HG03439 (cell line): ENCODE results near the gene TRIP6.

Experiments used
- ATAC-seq: cut with Tn5 transposase; IDR thresholded peaks from one replicate; pipeline ENCODE4 v1.9.1; 2021; ENCODE audit warnings: mild to moderate bottlenecking, moderate library complexity; ENCODE audit not compliant: unreplicated experiment

The TRIP6 gene

DNA sequence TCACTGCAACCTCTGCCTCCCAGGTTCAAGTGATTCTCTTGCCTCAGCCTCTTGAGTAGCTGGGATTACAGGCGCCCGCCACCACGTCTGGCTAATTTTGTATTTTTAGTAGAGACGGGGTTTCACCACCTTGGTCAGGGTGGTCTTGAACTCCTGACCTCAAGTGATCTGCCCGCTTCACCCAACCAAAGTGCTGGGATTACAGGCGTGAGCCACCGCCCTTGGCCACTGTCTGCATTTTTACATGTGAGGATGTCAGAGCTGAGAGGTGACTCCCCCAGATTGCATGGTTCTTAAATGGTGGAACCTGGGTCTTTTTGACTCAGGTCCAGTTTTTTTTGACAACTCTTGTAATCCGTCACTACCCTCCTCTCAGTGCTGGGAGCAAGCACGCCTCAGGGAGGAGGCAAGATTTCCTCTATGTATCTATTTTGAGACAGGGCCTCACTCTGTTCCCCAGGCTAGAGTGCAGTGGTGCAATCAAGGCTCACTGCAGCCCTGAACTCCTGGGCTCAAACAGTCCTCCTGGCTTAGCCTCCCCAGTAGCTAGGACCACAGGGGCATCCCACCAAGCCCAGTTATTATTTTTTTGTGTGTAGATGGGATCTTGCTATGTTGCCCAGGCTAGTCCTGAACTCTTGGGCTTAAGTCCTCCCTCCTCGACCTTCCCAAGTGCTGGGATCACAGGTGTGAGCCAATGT is 6.6 kb downstream of the TRIP6 start:
- no peak for ATAC-seq

DNA sequence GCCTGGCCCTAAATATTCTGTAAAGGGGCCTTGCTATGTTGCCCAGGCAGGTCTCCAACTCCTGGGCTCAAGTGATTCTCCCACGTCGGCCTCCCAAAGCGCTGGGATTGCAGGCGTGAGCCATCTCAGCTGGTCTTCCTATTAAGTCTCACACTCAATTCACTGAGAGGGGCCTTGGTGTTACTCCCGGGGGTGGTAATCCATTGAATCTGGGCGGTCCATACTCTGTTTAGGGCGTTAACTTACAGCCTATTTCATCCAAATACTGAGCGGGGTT is 7.1 kb downstream of the TRIP6 start:
- ATAC-seq: no peak

DNA sequence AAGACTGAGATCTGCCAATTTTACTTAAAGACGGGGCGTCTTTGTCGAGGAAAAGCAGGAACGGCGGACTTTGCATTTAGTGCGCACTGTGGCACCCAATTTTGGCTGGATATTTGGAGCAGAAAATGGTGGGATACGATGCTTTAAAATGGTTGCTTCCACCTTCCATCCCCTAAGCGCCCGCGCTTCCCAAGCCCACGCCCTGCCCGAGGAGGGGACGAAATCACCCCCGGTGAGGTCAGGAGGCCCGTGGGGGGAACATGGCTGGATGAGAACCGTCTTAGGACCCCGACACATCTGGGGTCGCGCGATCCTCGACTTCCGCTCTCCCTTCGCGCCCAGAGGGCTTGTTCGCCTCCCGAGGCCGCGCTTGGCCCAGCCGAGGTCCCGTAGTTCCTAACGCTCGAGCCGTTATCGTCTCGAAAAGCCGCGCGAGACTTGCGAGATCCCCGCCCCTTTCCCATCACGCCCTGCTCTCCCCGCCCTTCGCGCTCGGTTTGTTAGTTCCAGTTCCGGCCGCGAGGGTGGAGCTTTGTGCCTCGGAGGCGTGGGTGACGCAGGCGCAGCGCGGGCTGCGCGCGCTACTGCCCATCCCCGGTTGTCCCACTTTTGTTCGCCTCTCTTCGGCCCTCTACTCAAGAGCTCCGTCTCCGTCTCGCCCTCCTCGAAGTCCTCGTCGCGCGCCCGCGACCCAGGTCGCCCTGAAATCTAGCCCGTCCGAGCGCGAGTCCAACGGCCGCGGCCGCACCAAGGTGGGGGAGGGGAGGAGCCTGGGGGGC is 7.6 kb downstream of the TRIP6 start, which contains the start of gene SRRT:
TSS of gene SRRT (plus strand) at position 527 of the 779 bp plus-strand sequence. CDS start 488 bp downstream, outside the sequence.
- peak; percentile 85 for ATAC-seq

DNA sequence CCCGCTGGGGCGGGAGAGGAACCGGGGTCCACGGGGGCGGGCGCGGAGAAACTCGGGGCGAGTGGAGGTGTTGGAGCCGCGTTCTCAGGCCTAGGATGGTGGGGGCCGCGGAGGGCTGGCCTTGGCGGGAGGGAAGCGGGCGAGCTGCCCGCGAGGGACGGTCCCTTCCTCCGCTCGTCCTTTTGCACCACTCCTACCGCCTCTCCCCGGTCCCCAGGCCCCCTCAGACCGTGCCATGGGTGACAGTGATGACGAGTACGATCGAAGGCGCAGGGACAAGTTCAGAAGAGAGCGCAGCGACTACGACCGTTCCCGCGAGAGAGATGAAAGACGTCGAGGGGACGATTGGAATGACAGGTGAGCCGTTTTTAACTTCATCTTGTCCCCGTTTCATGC is 8.2 kb downstream of the TRIP6 start:
- ATAC-seq: peak; percentile 25

DNA sequence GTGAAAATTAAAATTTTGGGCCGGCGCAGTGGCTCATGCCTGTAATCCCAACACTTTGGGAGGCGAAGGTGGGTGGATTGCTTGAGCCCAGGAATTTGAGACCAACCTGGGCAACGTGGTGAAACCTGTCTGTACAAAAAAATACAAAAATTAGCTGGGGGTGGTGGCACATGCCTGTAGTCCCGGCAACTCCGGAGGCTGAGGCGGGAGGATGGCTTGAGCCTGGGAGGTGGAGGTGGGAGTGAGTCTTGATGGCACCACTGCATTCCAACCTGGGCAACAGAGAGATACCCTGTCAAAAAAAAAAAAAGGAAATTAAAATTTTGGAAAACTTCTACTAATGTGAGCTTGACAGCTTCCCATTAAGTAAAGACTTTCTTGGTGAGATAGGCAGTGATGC is 10.8 kb downstream of the TRIP6 start:
- no peak for ATAC-seq

DNA sequence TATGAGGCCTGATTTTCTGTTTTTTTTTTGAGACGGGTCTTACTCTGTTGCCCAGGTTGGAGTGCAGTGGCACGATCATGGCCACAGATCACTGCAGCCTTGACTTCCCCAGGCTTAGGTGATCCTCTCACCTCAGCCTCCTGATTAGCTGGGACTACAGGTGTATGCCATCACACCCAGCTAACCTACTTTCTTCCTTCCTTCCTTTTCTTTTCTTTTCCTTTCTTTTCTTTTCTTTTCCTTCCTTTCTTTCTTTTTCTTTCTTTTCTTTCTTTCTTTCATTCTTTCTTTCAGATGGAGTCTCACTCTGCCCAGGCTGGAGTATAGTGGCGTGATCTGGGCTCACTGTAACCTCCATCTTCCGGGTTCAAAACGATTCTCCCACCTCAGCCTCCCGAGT is 11.5 kb downstream of the TRIP6 start:
- ATAC-seq: no peak

DNA sequence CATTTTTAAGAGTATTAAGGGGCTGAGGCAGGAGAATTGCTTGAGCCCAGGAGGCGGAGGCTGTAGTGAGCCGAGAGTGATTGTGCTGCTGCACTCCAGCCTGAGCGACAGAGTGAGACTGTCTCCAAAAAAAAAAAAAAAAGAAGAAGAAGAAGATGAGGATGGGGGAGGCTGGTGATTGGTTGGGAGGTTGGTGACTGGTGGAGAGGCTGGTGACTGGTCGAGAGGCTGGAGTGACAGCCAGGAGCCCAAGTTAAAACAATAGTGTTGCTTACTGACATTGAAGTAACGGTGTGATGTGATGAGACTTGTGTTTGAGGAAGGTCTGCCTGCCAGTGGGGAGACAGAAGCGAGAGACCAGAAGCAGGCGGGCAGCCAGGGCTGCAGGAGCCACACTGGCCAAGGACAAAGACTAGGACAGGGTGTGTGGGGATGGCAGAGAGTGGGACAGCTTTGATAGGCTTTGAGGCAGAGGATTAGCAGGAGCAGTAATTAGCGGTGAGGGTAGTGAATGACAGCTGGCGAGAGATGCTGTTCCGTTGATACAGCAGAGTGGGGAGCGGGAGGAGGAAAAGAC is 12.6 kb downstream of the TRIP6 start:
- ATAC-seq: no peak

DNA sequence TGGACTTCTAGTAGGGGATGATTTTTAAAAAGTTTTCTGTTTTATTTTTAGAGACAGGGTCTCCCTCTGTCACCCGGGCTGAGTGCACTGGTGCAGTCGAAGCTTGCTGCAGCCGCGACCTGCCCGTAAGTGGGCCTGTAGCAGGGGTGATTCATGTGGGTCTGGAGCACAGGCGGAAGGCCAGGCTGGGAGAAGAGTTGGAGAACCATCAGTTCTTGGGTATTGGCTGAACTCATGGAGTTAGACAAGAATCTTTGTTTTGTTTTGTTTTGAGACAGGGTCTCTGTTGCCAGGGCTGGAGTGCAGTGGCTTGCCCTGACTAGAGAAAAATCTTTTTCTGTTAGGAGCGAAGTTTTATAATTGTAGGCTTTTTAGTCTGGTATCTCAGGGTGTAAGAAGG is 13.5 kb downstream of the TRIP6 start:
- no peak for ATAC-seq

DNA sequence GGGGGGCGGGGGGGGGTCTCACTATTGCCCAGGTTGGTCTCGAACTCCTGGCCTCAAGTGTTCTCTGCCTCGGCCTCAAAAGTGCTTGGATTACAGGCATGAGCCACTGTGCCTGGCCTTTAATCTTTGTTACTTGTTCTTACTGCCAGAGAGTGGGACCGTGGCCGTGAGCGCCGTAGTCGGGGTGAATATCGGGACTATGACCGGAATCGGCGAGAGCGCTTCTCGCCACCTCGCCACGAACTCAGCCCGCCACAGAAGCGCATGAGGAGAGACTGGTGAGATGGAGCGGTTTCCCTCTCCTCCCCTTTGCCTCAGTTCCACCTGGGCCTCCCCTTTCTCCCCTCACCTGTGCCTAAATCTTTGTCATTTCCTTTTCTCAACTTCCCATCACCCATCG is 13.9 kb downstream of the TRIP6 start:
- no peak for ATAC-seq

DNA sequence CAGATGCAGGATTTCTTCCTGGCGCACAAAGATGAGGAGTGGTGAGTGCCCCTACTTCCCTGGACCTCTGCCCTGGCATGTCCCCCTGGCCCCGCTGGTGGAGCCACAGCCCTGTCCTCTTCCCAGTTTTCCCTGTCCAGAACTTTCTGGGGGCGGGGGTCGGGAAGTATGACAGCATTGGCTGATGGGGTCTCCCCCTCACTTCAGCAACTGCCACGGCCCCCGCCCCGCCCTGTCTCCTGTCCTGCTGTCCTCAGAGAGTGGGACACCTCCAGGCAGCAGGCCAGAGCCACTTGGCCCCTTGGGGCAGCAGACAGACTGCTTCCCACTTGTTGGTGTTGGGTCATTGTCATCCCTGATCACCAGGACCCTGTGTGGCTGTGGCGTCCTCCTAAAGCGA is 15.0 kb downstream of the TRIP6 start:
- ATAC-seq: no peak

DNA sequence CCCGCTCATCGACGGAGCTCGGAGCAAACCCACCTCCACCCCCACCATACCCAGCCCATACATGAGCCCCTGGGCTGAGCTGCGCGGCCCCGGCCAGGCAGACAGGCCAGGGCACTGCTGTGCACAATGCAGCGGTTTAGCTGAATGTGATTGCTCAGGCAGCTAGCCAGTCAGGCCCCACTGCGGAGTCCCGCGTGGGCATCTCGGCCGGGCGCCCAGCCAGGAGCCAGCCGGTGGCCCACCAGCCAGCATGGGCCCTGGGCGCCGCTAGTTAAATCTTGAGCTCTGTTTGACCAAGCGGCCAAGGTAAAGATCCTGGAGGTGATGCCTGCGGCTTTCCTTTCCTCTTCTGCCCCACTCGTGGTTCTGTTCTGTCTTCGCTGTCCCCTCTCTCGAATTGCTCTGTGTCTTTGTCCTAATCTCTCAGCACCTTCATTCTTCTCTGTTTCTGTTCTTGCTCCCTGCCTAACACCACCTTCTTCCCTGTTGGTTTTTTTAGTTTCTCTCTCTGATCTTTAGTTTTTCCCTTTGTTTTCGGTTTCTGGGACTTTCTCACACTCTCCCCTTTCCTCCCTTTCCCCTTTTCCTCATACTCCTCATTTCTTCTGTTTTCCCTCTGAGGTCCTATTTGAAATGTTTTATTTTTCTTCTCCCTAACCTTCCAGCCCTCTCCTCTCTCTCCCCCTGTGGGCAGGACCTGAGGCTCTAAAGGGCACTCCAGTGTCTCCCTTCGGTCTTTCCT is 15.8 kb downstream of the TRIP6 start:
- no peak for ATAC-seq

DNA sequence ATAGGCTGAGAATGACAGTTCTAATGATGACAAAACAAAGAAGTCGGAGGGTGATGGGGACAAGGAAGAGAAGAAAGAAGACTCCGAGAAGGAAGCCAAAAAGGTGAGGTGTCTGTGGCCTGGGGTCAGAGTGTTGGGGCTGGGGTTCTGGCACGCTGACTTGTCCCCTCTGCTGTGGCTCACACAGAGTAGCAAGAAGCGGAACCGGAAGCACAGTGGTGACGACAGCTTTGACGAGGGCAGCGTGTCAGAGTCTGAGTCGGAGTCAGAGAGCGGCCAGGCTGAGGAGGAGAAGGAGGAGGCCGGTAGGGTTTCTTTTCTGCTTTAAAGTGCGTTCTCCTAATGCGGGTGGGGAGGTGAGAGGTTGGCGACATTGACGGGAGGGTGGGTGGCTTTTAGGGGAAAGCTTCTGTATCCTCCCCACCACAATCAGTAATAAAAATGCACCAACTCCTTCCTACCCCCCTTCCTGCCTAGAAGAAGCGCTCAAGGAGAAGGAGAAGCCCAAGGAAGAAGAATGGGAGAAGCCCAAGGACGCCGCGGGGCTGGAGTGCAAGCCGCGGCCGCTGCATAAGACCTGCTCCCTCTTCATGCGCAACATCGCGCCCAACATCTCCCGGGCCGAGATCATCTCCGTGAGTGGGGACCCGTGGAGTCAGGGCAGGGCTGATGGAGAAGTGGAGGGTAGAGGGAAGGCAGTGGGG is 17.7 kb downstream of the TRIP6 start:
- no peak for ATAC-seq

DNA sequence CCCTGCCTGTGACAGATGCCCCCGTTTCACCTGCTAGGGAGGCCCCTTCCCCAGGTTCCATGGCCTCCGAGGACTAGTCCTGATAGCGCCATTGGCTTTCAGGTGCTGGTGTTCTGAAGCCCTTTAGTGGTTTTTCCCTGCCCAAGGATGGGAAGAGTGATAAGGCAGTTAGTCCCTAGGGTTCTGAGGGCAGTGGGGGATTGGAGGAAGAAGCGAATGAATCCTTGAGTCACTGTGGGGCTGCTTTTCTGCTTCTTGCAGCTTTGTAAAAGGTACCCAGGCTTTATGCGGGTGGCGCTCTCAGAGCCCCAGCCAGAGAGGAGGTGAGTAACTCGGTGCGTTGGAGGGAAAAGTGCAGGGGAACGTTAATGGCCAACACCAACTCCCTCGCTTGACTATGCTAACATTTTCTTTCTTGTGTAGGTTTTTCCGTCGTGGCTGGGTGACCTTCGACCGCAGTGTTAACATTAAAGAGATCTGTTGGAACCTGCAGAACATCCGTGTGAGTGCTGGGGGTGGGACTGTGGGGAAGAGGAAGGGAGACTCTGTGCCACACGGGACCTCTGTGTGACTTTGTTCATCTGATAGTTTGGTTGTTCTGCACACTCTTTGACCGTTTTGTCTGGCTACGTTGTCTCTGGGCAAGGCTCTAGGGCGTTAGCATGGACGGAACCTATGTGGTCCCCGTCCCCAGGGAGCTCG is 18.4 kb downstream of the TRIP6 start:
- ATAC-seq: no peak

DNA sequence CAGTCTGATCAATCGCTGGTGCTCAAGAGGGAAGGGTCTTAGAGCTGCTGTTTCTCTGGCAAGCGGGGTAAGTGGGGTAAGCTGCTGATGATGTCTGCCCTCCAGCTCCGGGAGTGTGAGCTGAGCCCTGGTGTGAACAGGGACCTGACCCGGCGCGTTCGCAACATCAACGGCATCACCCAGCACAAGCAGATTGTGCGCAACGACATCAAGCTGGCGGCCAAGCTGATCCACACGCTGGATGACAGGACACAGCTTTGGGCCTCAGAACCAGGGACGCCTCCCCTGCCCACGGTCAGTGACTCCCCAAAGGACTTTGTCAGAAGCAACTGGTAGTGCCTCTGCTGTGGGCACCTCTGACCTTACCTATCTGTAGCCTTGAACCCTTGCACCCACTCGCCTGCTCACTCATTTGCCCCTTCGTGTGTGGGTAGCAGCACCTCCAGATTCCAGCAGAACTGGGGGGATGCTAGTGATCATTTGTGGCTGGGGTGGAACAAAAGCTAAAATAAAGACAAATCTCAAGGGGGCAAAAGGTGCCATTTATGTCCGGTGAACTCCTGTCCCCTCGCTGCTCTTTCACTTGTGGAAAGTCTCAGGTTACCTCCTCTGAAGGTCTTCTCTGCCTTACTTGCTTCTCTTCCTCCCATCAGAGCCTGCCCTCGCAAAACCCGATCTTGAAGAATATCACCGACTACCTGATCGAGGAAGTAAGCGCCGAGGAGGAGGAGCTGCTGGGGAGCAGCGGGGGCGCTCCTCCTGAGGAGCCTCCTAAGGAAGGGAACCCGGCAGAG is 19.2 kb downstream of the TRIP6 start:
- ATAC-seq: no peak

DNA sequence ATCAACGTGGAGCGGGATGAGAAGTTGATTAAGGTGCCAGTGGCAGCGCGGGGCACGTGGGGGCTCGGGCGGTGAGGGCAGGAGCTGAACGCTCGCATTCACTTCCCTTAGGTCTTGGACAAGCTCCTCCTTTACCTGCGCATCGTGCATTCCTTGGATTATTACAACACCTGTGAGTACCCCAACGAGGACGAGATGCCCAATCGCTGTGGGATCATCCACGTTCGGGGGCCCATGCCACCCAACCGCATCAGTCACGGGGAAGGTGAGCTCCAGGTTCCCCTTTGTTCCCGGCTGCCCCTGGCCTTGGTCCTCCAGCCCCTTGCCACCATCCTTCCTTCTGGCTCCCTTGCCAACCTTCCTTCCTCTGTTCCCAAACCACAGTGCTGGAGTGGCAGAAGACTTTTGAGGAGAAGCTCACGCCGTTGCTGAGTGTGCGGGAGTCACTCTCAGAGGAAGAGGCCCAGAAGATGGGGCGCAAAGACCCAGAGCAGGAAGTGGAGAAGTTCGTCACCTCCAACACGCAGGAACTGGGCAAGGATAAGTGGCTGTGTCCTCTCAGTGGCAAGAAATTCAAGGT is 19.8 kb downstream of the TRIP6 start:
- no peak for ATAC-seq

DNA sequence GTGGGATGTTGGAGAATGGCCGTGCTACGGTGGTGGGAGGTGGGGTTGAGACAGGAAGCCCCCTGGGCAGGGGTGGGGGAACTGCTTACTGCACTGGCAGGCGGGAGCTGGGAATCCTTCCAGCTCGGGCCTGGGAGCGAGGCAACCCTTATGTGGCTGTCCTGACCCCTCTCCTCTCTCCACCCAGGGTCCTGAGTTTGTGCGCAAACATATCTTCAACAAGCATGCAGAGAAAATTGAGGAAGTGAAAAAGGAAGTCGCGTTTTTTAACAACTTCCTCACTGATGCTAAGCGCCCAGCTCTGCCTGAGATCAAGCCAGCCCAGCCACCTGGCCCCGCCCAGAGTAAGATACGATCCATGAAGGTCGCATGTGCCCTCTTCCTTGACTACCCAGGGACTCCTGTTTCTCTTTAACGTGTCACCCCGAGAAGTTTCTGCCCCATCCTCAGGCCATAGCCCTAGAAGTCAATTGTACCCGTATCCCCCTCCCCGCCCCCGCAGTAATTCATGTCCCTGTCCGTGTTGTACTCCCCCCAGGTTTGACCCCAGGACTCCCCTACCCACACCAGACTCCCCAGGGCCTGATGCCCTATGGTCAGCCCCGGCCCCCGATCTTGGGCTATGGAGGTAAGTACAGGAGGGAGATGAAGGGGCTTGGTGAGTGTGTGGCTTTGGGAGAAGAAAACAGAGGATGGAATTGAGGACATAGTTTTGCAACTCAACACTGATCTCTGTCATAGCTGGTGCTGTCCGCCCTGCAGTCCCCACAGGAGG is 20.5 kb downstream of the TRIP6 start:
- ATAC-seq: peak; percentile 36

DNA sequence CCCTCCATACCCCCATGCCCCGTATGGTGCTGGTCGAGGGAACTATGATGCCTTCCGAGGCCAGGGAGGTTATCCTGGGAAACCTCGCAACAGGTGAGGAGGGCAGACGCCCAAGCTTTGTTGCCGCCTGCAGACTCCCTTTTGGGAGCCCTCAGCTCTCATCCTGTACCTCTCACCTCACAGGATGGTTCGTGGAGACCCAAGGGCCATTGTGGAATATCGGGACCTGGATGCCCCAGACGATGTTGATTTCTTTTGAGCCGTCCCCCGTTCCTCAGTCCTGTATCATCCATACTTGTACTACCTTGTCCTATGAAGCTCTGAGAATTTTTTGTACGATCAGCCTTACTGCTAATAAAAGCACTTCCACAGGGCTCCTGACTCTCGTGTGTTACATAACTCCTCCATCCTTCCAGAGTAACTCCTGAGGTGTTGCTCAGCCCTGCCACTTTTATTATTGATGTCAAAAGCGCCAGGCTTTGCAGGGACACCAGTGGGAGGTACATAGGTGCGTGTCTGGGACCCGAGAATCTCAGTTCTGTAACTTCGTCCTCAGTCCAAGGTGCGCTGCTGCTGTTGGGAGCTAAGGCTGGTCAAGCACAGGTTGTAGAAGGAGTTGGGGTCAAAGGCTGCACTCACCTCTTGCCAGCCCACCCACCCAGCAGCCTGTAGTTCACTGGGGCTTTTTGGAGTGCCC is 21.3 kb downstream of the TRIP6 start:
- no peak for ATAC-seq
